Measurements from ENCODE around the gene PPM1B. TPM values are rescaled to one million over a fixed set of nuclear protein-coding genes. Genes with fewer than 3 reads are reported as not detected.

The PPM1B gene
- total RNA-seq, 2 experiments from 2014 or later: 87.3 to 89.6 TPM

DNA sequence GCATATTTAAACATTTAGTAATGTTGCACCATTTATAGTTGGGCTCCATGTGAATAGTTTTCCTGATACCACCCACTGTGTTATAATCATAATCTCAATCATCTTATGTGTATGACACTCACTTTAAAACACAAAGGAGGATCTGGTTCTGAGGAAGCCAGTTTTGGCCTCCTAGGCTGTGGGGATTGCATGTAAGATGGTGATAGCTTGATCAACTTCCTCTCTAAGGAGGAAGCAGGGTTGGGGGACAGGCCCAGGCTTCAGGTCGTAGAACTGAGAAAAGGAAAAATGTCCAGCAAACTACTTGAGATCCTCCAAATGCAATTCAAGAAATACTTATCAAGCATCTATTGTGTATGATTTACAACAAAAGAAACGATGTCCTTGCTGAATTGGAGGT is 4.9 kb upstream of the PPM1B start:
- Mint-ChIP-seq H3K36me3 (ENCODE audit: low read depth) (peaks cover 12% of the 10 kb centered on the region), H3K27ac (no peak overlapping the region), H3K4me3 (no peak overlapping the region), H3K27me3 (no peaks in the 10 kb centered on the region), H3K9me3 (no peaks in the 10 kb centered on the region), H3K4me1 (ENCODE audit: low read depth) (peaks cover 9% of the 10 kb centered on the region)
- POLR2A ChIA-PET: no interaction called here
- TF ChIP-seq, protein P1, sequence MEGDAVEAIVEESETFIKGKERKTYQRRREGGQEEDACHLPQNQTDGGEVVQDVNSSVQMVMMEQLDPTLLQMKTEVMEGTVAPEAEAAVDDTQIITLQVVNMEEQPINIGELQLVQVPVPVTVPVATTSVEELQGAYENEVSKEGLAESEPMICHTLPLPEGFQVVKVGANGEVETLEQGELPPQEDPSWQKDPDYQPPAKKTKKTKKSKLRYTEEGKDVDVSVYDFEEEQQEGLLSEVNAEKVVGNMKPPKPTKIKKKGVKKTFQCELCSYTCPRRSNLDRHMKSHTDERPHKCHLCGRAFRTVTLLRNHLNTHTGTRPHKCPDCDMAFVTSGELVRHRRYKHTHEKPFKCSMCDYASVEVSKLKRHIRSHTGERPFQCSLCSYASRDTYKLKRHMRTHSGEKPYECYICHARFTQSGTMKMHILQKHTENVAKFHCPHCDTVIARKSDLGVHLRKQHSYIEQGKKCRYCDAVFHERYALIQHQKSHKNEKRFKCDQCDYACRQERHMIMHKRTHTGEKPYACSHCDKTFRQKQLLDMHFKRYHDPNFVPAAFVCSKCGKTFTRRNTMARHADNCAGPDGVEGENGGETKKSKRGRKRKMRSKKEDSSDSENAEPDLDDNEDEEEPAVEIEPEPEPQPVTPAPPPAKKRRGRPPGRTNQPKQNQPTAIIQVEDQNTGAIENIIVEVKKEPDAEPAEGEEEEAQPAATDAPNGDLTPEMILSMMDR (IDR thresholded peaks at IDR 0.05): no peak
- Histone ChIP-seq H3K36me3 (ENCODE audit: insufficient read depth, low read length) (no peaks in the 10 kb centered on the region), H3K9me3 (ENCODE audit: control insufficient read depth in 1 of 2, insufficient read depth in 1 of 2, low read length in 2 of 2) (peaks cover 0 to 3% of the 10 kb centered on the region in 2 experiments), H3K27me3 (ENCODE audit: control insufficient read depth in 1 of 2, insufficient read depth in 2 of 2, low read length in 2 of 2) (no peaks in the 10 kb centered on the region), H3K4me1 (ENCODE audit: insufficient read depth, low read length) (peaks cover 6% of the 10 kb centered on the region), H3K27ac (ENCODE audit: low read depth in 1 of 2, low read length in 2 of 2) (no peak overlapping the region), H3K4me3 (ENCODE audit: low read length) (no peak overlapping the region)
- DNase-seq: no peak
- CTCF ChIA-PET: interaction anchor here (1.2 kb wide), 1 partner anchor 77 kb away, joined by 3 read pairs; no protein-coding TSS in a partner anchor
- ATAC-seq (ENCODE audit: poor library complexity): no peak
- intact Hi-C loops (cut with DNase I, micrococcal nuclease): no loop called here

DNA sequence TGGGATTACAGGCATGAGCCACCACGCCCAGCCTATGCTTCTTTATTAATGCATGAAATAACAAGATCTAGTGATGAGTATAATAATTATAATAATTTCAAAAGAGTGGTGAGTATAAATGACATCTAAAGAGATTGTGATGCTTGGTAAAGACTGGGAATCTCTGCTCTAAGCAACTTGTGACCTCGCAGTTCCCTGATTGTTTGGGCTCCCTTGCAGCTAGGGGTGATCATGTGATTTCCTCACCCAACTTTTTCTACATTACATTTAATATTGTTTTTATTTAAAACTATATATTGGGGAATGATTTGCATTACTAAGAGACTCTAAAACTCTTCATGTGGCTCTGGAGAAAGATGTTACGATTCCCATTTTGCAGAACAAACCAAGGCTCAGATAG is 4.1 kb upstream of the PPM1B start:
- no peak for ATAC-seq (ENCODE audit: poor library complexity)
- POLR2A ChIA-PET: interaction anchor here (0.8 kb wide), 1 partner anchor 197 kb away, joined by 3 read pairs; the partner anchor contains the start of genes CAMKMT and PREPL

DNA sequence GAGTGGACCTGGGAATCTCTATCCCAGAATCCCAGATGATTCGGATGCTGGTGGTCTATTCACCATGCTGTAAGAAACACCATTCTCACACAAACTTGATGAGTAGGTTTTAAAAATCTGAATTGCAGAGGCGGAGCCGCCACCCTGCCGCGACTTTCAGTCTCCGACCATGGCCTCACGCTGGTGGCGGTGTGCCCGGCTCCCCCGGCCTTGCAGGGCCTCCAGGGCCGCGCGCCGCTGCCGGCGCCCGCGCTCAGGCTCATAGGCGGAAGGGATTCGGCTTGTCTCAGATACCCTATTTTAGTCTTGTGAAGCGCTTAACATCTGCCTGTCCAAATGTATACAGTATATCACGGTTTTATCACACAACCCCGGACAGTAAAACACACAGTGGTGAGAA is 2.6 kb upstream of the PPM1B start:
- intact Hi-C loops (cut with DNase I, micrococcal nuclease): loop anchor here (5.0 kb wide), 7 partner anchors 36 to 196 kb away; partner anchors contain the start of genes CAMKMT (in 1 of the 2), LRPPRC (in 1 of the 2) and PREPL (in 1 of the 2)
- ChIA-PET POLR2A (no interaction called here), CTCF (no interaction called here)
- H3K4me3 ChIP-seq (ENCODE audit: low read length): no peak overlapping the region
- peaks cover 7% of the 10 kb centered on the region for H3K4me1 ChIP-seq (ENCODE audit: insufficient read depth, low read length)
- no peak overlapping the region for H3K27ac ChIP-seq (ENCODE audit: low read depth in 1 of 2, low read length in 2 of 2)
- ATAC-seq (ENCODE audit: poor library complexity): no peak
- no peaks in the 10 kb centered on the region for H3K27me3 ChIP-seq (ENCODE audit: control insufficient read depth in 1 of 2, insufficient read depth in 2 of 2, low read length in 2 of 2)
- H3K4me1 Mint-ChIP-seq (ENCODE audit: low read depth): peaks cover 23% of the 10 kb centered on the region
- no peaks in the 10 kb centered on the region for H3K36me3 ChIP-seq (ENCODE audit: insufficient read depth, low read length)
- no peaks in the 10 kb centered on the region for H3K9me3 Mint-ChIP-seq
- peaks cover 26% of the 10 kb centered on the region for H3K36me3 Mint-ChIP-seq (ENCODE audit: low read depth)
- H3K4me3 Mint-ChIP-seq: no peak overlapping the region
- no peak overlapping the region for H3K27ac Mint-ChIP-seq
- TF ChIP-seq, protein P1 (IDR thresholded peaks at IDR 0.05): no peak
- H3K9me3 ChIP-seq (ENCODE audit: control insufficient read depth in 1 of 2, insufficient read depth in 1 of 2, low read length in 2 of 2): peaks cover 0 to 3% of the 10 kb centered on the region in 2 experiments
- peak in 1 of 14 experiments; percentile 25 for DNase-seq
- no peaks in the 10 kb centered on the region for H3K27me3 Mint-ChIP-seq

More for the DNA sequence above, 4.1 kb upstream of the PPM1B start:
- Histone ChIP-seq H3K4me3 (ENCODE audit: low read length) (no peak overlapping the region), H3K36me3 (ENCODE audit: insufficient read depth, low read length) (no peaks in the 10 kb centered on the region), H3K4me1 (ENCODE audit: insufficient read depth, low read length) (peaks cover 6% of the 10 kb centered on the region), H3K27me3 (ENCODE audit: control insufficient read depth in 1 of 2, insufficient read depth in 2 of 2, low read length in 2 of 2) (no peaks in the 10 kb centered on the region), H3K9me3 (ENCODE audit: control insufficient read depth in 1 of 2, insufficient read depth in 1 of 2, low read length in 2 of 2) (peaks cover 0 to 3% of the 10 kb centered on the region in 2 experiments), H3K27ac (ENCODE audit: low read depth in 1 of 2, low read length in 2 of 2) (no peak overlapping the region)
- TF ChIP-seq, protein P1 (IDR thresholded peaks at IDR 0.05): no peak
- Mint-ChIP-seq H3K27ac (no peak overlapping the region), H3K4me1 (ENCODE audit: low read depth) (peaks cover 10% of the 10 kb centered on the region), H3K4me3 (no peak overlapping the region), H3K36me3 (ENCODE audit: low read depth) (peaks cover 18% of the 10 kb centered on the region), H3K9me3 (no peaks in the 10 kb centered on the region), H3K27me3 (no peaks in the 10 kb centered on the region)
- CTCF ChIA-PET: interaction anchor here (1.2 kb wide), 1 partner anchor 76 kb away, joined by 3 read pairs; no protein-coding TSS in a partner anchor
- no peak for DNase-seq
- intact Hi-C loops (cut with DNase I, micrococcal nuclease): loop anchor here (5.0 kb wide), 7 partner anchors 38 to 198 kb away; partner anchors contain the start of genes CAMKMT (in 1 of the 2), LRPPRC (in 1 of the 2) and PREPL (in 1 of the 2)
